CD4-positive, alpha-beta memory T cell (primary cell): ENCODE results near the gene SLC8A3. TPM values are rescaled to one million over a fixed set of nuclear protein-coding genes. Genes with fewer than 3 reads are reported as not detected.

Experiments used
- CTCF ChIA-PET: fragments of 350-600 bp; sonication (Branson Sonifier 250); formaldehyde crosslinking; loops from one replicate; lab custom pipeline; 2021; ENCODE audit warnings: inconsistent platforms; ENCODE audit not compliant: partially characterized antibody; lab: Charles Lee
- POLR2A ChIA-PET: fragments of 350-600 bp; sonication (Branson Sonifier 250); formaldehyde crosslinking; loops from one replicate; lab custom pipeline; 2021; ENCODE audit not compliant: partially characterized antibody; lab: Charles Lee
- DNase-seq, 5 donors: peaks; one replicate each; pipeline versions ENCODE4 v3.0.0 to v3.0.0-alpha.2; 2020 to 2022; ENCODE audit warnings: mixed read lengths in 1 of 5
- H3K27ac ChIP-seq: one replicate; pipeline ENCODE4 v1.7.0; 2013; ENCODE audit warnings: low read depth, low read length
- H3K27me3 ChIP-seq: 2 replicates; pipeline ENCODE4 v1.7.0; 2013; ENCODE audit warnings: mild to moderate bottlenecking, low read length, moderate library complexity; ENCODE audit not compliant: insufficient read depth
- H3K36me3 ChIP-seq: 2 replicates; pipeline ENCODE4 v1.7.0; 2013; ENCODE audit warnings: mild to moderate bottlenecking, low read length, moderate library complexity; ENCODE audit not compliant: insufficient read depth
- H3K4me1 ChIP-seq: 2 replicates; pipeline ENCODE4 v1.7.0; 2013; ENCODE audit warnings: mild to moderate bottlenecking, low read length, moderate library complexity; ENCODE audit not compliant: insufficient read depth
- H3K4me3 ChIP-seq, 2 donors: one replicate each; pipeline ENCODE4 v1.7.0; 2013; ENCODE audit warnings: low read length in 2 of 2, mild to moderate bottlenecking in 1 of 2
- H3K9me3 ChIP-seq, 2 donors: one replicate each; pipeline ENCODE4 v1.7.0; 2013; ENCODE audit warnings: low read length in 2 of 2, control low read depth in 1 of 2; ENCODE audit not compliant: control insufficient read depth in 1 of 2
- H3K27ac Mint-ChIP-seq, 7 donors: one replicate each; pipeline ENCODE4 v1.8.0; 2020 to 2021; ENCODE audit warnings: mixed read lengths in 7 of 7, mild to moderate bottlenecking in 6 of 7, inconsistent platforms in 3 of 7, moderate library complexity in 3 of 7
- H3K27me3 Mint-ChIP-seq, 2 donors: one replicate each; pipeline ENCODE4 v1.8.0; 2020 to 2021; ENCODE audit warnings: mixed read lengths in 2 of 2
- H3K36me3 Mint-ChIP-seq, 2 donors: one replicate each; pipeline ENCODE4 v1.8.0; 2020 to 2021; ENCODE audit warnings: mixed read lengths in 2 of 2, inconsistent platforms in 1 of 2, mild to moderate bottlenecking in 1 of 2
- H3K4me1 Mint-ChIP-seq, 4 donors: one replicate each; pipeline ENCODE4 v1.8.0; 2020 to 2021; ENCODE audit warnings: mixed read lengths in 4 of 4, mild to moderate bottlenecking in 1 of 4
- H3K4me3 Mint-ChIP-seq, 8 donors: one replicate each; pipeline ENCODE4 v1.8.0; 2020 to 2021; ENCODE audit warnings: mixed read lengths in 8 of 8, mild to moderate bottlenecking in 7 of 8, moderate library complexity in 6 of 8, inconsistent platforms in 3 of 8
- H3K9me3 Mint-ChIP-seq, 8 donors: one replicate each; pipeline ENCODE4 v1.8.0; 2020 to 2021; ENCODE audit warnings: mixed read lengths in 8 of 8, mild to moderate bottlenecking in 5 of 8, inconsistent platforms in 3 of 8, moderate library complexity in 1 of 8
- intact Hi-C: fragments of 100-400 bp; cut with micrococcal nuclease; formaldehyde crosslinking; loops from one replicate; pipeline ENCODE4 v1.15.1; 2023
- polyA plus RNA-seq, 2 donors: library from polyadenylated mRNA; unstranded; fragments of 300-500 nt; fragmentation: Illumina TruSeq; gene quantifications; one replicate each; pipeline ENCODE4 v1.2.3, GENCODE V29; 2021
- total RNA-seq, 2 experiments: library from RNA; stranded (reverse); gene quantifications; one replicate each; pipeline ENCODE4 v1.2.3, GENCODE V29; 2021

Gene SLC8A3
- total and polyA plus RNA-seq, 4 experiments from 2014 or later: not detected

- H3K4me1 Mint-ChIP-seq: no peaks in the 10 kb centered on the region
- intact Hi-C loops: no loop called here
- H3K36me3 Mint-ChIP-seq: no peaks in the 10 kb centered on the region
- H3K27me3 Mint-ChIP-seq: peaks cover 10 to 21% of the 10 kb centered on the region in 2 donors
- no peaks in the 10 kb centered on the region for H3K9me3 ChIP-seq
- H3K9me3 Mint-ChIP-seq: no peaks in the 10 kb centered on the region
- no peak for DNase-seq
- no peak overlapping the region for H3K4me3 ChIP-seq
- no peaks in the 10 kb centered on the region for H3K36me3 ChIP-seq
- H3K27ac Mint-ChIP-seq: no peak overlapping the region
- no peak overlapping the region for H3K4me3 Mint-ChIP-seq
- no peaks in the 10 kb centered on the region for H3K27me3 ChIP-seq
- CTCF ChIA-PET: interaction anchor here (0.8 kb wide), 1 partner anchor 10 kb away, joined by 3 read pairs; no protein-coding TSS in a partner anchor
- no peak overlapping the region for H3K27ac ChIP-seq
- no peaks in the 10 kb centered on the region for H3K4me1 ChIP-seq
- POLR2A ChIA-PET: no interaction called here
These were observed 32.2 kb downstream of the SLC8A3 start for GRCh38 chr14:70156592-70156991.

GRCh38 chr14:70152704-70153103 lies 36.0 kb downstream of the SLC8A3 start:
- H3K36me3 ChIP-seq: no peaks in the 10 kb centered on the region
- Mint-ChIP-seq H3K4me1 (no peaks in the 10 kb centered on the region), H3K27me3 (peaks cover 12% of the 10 kb centered on the region in 2 donors)

GRCh38 chr14:70152081-70152480 lies 36.7 kb downstream of the SLC8A3 start:
- Mint-ChIP-seq H3K4me3 (no peak overlapping the region), H3K4me1 (no peaks in the 10 kb centered on the region), H3K27me3 (peaks cover 12 to 18% of the 10 kb centered on the region in 2 donors), H3K27ac (no peak overlapping the region), H3K9me3 (no peaks in the 10 kb centered on the region), H3K36me3 (no peaks in the 10 kb centered on the region)
- no peaks in the 10 kb centered on the region for H3K36me3 ChIP-seq
- no peaks in the 10 kb centered on the region for H3K9me3 ChIP-seq
- no peaks in the 10 kb centered on the region for H3K27me3 ChIP-seq
- ChIA-PET CTCF (no interaction called here), POLR2A (no interaction called here)
- H3K27ac ChIP-seq: no peak overlapping the region
- intact Hi-C loops: no loop called here
- no peak for DNase-seq
- no peak overlapping the region for H3K4me3 ChIP-seq
- no peaks in the 10 kb centered on the region for H3K4me1 ChIP-seq

More at GRCh38 chr14:70152704-70153103, 36.0 kb downstream of the SLC8A3 start:
- no peak for DNase-seq
- Mint-ChIP-seq H3K4me3 (no peak overlapping the region), H3K27ac (peak overlapping the region in 1 of 7 donors; percentile 44), H3K9me3 (no peaks in the 10 kb centered on the region), H3K36me3 (no peaks in the 10 kb centered on the region)
- H3K27ac ChIP-seq: no peak overlapping the region
- H3K4me3 ChIP-seq: no peak overlapping the region
- intact Hi-C loops: no loop called here
- no peaks in the 10 kb centered on the region for H3K4me1 ChIP-seq
- H3K27me3 ChIP-seq: no peaks in the 10 kb centered on the region
- ChIA-PET CTCF (no interaction called here), POLR2A (no interaction called here)
- H3K9me3 ChIP-seq: no peaks in the 10 kb centered on the region

GRCh38 chr14:70149596-70150165 lies 39.1 kb downstream of the SLC8A3 start:
- no peaks in the 10 kb centered on the region for H3K36me3 Mint-ChIP-seq
- Histone ChIP-seq H3K36me3 (no peaks in the 10 kb centered on the region), H3K4me3 (no peak overlapping the region), H3K9me3 (no peaks in the 10 kb centered on the region), H3K27ac (no peak overlapping the region), H3K4me1 (no peaks in the 10 kb centered on the region), H3K27me3 (no peaks in the 10 kb centered on the region)
- peak overlapping the region in 1 of 8 donors; percentile 5 for H3K4me3 Mint-ChIP-seq
- H3K27ac Mint-ChIP-seq: no peak overlapping the region
- CTCF ChIA-PET: no interaction called here
- no peaks in the 10 kb centered on the region for H3K4me1 Mint-ChIP-seq
- POLR2A ChIA-PET: no interaction called here
- intact Hi-C loops: no loop called here
- no peaks in the 10 kb centered on the region for H3K9me3 Mint-ChIP-seq
- H3K27me3 Mint-ChIP-seq: peaks cover 12 to 21% of the 10 kb centered on the region in 2 donors
- no peak for DNase-seq

GRCh38 chr14:70148911-70149595 lies 39.7 kb downstream of the SLC8A3 start:
- Mint-ChIP-seq H3K4me1 (no peaks in the 10 kb centered on the region), H3K27ac (no peak overlapping the region), H3K36me3 (no peaks in the 10 kb centered on the region), H3K9me3 (no peaks in the 10 kb centered on the region), H3K4me3 (no peak overlapping the region), H3K27me3 (peaks cover 14 to 21% of the 10 kb centered on the region in 2 donors)
- ChIA-PET POLR2A (no interaction called here), CTCF (no interaction called here)
- intact Hi-C loops: no loop called here
- Histone ChIP-seq H3K4me1 (no peaks in the 10 kb centered on the region), H3K4me3 (no peak overlapping the region), H3K27ac (no peak overlapping the region), H3K27me3 (no peaks in the 10 kb centered on the region), H3K36me3 (no peaks in the 10 kb centered on the region), H3K9me3 (no peaks in the 10 kb centered on the region)
- DNase-seq: no peak

- intact Hi-C loops: no loop called here
- Mint-ChIP-seq H3K4me3 (no peak overlapping the region), H3K4me1 (no peaks in the 10 kb centered on the region), H3K27ac (no peak overlapping the region), H3K9me3 (no peaks in the 10 kb centered on the region), H3K36me3 (no peaks in the 10 kb centered on the region), H3K27me3 (peaks cover 11 to 21% of the 10 kb centered on the region in 2 donors)
- Histone ChIP-seq H3K36me3 (no peaks in the 10 kb centered on the region), H3K27ac (no peak overlapping the region), H3K4me1 (no peaks in the 10 kb centered on the region), H3K9me3 (no peaks in the 10 kb centered on the region), H3K27me3 (no peaks in the 10 kb centered on the region), H3K4me3 (no peak overlapping the region)
- ChIA-PET POLR2A (no interaction called here), CTCF (no interaction called here)
- DNase-seq: no peak
These were observed 40.4 kb downstream of the SLC8A3 start for GRCh38 chr14:70148351-70148750.

GRCh38 chr14:70144046-70144445 lies 44.7 kb downstream of the SLC8A3 start:
- Mint-ChIP-seq H3K9me3 (no peaks in the 10 kb centered on the region), H3K36me3 (no peaks in the 10 kb centered on the region), H3K4me1 (no peaks in the 10 kb centered on the region), H3K27ac (no peak overlapping the region), H3K4me3 (no peak overlapping the region), H3K27me3 (peaks cover 12 to 24% of the 10 kb centered on the region in 2 donors)
- ChIA-PET CTCF (no interaction called here), POLR2A (no interaction called here)
- Histone ChIP-seq H3K4me3 (no peak overlapping the region), H3K27ac (no peak overlapping the region), H3K27me3 (no peaks in the 10 kb centered on the region), H3K9me3 (no peaks in the 10 kb centered on the region), H3K4me1 (no peaks in the 10 kb centered on the region), H3K36me3 (no peaks in the 10 kb centered on the region)
- intact Hi-C loops: no loop called here
- DNase-seq: no peak
